Endothelial cell of umbilical vein (primary cell): Measurements from ENCODE around the gene PCDH8. TPM values are rescaled to one million over a fixed set of nuclear protein-coding genes. Genes with fewer than 3 reads are reported as not detected.

Source experiments
- BruUV-seq: library from RNA; stranded (reverse); fragments of 400-500 nt; replicated peaks from 2 replicates; lab custom pipeline; 2021; lab: Mats Ljungman, UMichigan
- CTCF ChIA-PET: fragments of 300-600, 350-600 bp; sonication (Branson Sonifier 250); formaldehyde crosslinking; loops from one replicate; lab custom pipeline; 2021; ENCODE audit warnings: antibody characterized with exemption, inconsistent platforms; lab: Charles Lee
- POLR2A ChIA-PET: fragments of 300-600, 350-600 bp; sonication (Branson Sonifier 250); formaldehyde crosslinking; loops from one replicate; lab custom pipeline; 2021; ENCODE audit warnings: antibody characterized with exemption, inconsistent platforms; lab: Charles Lee
- DNase-seq: peaks from one replicate; pipeline ENCODE4 v3.0.0-alpha.2; 2011; ENCODE audit warnings: low read depth, low spot score
- FAIRE-seq: peaks from 2 replicates; lab custom pipeline; 2011; peaks lifted over from hg19 to GRCh38; lab: Jason Lieb, UNC
- H2AFZ ChIP-seq: 2 replicates; pipeline ENCODE4 v1.6.0; 2012; ENCODE audit warnings: low read depth, low read length, control low read depth, inconsistent platforms
- H3K27ac ChIP-seq: 2 replicates; pipeline ENCODE4 v1.5.1; 2011; ENCODE audit warnings: low read depth, mild to moderate bottlenecking, control low read depth, low read length, moderate library complexity; ENCODE audit not compliant: insufficient read depth
- H3K27me3 ChIP-seq, 2 experiments: 2 replicates each; pipeline versions ENCODE4 v1.6.0 to v1.6.1; 2011; ENCODE audit warnings: low read length in 2 of 2, mixed read lengths in 1 of 2; ENCODE audit not compliant: control insufficient read depth in 2 of 2, insufficient read depth in 2 of 2
- H3K36me3 ChIP-seq, 2 experiments: 2 replicates in 1 of 2; 3 replicates in 1 of 2; pipeline ENCODE4 v1.5.1; 2011; ENCODE audit warnings: low read length in 2 of 2, mild to moderate bottlenecking in 1 of 2, moderate library complexity in 1 of 2; ENCODE audit not compliant: control insufficient read depth in 2 of 2, insufficient read depth in 2 of 2; ENCODE audit errors: extremely low read depth in 1 of 2
- H3K4me1 ChIP-seq: 3 replicates; pipeline ENCODE4 v1.5.1; 2011; ENCODE audit warnings: mild to moderate bottlenecking, low read length; ENCODE audit not compliant: control insufficient read depth, insufficient read depth; ENCODE audit errors: extremely low read depth
- H3K4me2 ChIP-seq: 2 replicates; pipeline ENCODE4 v1.6.1; 2011; ENCODE audit warnings: low read length, control low read depth, mixed read lengths; ENCODE audit not compliant: insufficient read depth
- H3K4me3 ChIP-seq, 3 experiments: fragments of 200-600 bp in 1 of 3; sonication (generic), shearing (Covaris generic) in 1 of 3; replicated peaks in 1 of 3; 2 replicates each; pipeline ENCODE4 v1.5.1; 2011 to 2016; ENCODE audit warnings: control low read depth in 3 of 3, low read length in 3 of 3, mild to moderate bottlenecking in 2 of 3, inconsistent platforms in 1 of 3, low read depth in 1 of 3, moderate library complexity in 1 of 3; ENCODE audit not compliant: insufficient read depth in 1 of 3
- H3K79me2 ChIP-seq: 2 replicates; pipeline ENCODE4 v1.6.0; 2012; ENCODE audit warnings: low read length, inconsistent platforms; ENCODE audit not compliant: control insufficient read depth, insufficient read depth
- H3K9ac ChIP-seq: replicated peaks from 2 replicates; pipeline ENCODE3; 2011; ENCODE audit warnings: low read length, control low read depth; ENCODE audit not compliant: insufficient read depth; ENCODE audit errors: extremely low read depth
- H3K9me1 ChIP-seq: replicated peaks from 3 replicates; pipeline ENCODE4 v1.6.0; 2011; ENCODE audit warnings: mild to moderate bottlenecking, low read length; ENCODE audit not compliant: control insufficient read depth, insufficient read depth; ENCODE audit errors: extremely low read depth
- H3K9me3 ChIP-seq: replicated peaks from 2 replicates; pipeline ENCODE4 v1.5.1; 2012; ENCODE audit warnings: low read length, inconsistent platforms; ENCODE audit not compliant: control insufficient read depth, insufficient read depth
- H4K20me1 ChIP-seq: replicated peaks from 2 replicates; pipeline ENCODE3; 2011; ENCODE audit warnings: mild to moderate bottlenecking, low read length; ENCODE audit not compliant: control insufficient read depth, insufficient read depth; ENCODE audit errors: extremely low read depth
- CTCF ChIP-seq, 2 donors: IDR thresholded peaks; 1 replicate in 1 of 2; 2 replicates in 1 of 2; pipeline ENCODE4 v1.5.1; 2011; ENCODE audit warnings: low read length in 2 of 2, mild to moderate bottlenecking in 2 of 2, moderate library complexity in 2 of 2, control low read depth in 1 of 2, inconsistent platforms in 1 of 2, low read depth in 1 of 2; ENCODE audit not compliant: insufficient read depth in 1 of 2; ENCODE audit errors: extremely low read depth in 1 of 2
- EZH2 ChIP-seq: IDR thresholded peaks from 2 replicates; pipeline ENCODE4 v1.6.1; 2012; ENCODE audit warnings: borderline replicate concordance, low read depth, mild to moderate bottlenecking, moderate library complexity, low read length, inconsistent platforms; ENCODE audit not compliant: severe bottlenecking
- FOS ChIP-seq: IDR thresholded peaks from 2 replicates; pipeline ENCODE4 v1.6.1; 2011; ENCODE audit warnings: mild to moderate bottlenecking, low read length, moderate library complexity, borderline replicate concordance; ENCODE audit not compliant: insufficient read depth
- GATA2 ChIP-seq: IDR thresholded peaks from 2 replicates; pipeline ENCODE4 v1.7.0; 2011; ENCODE audit warnings: low read depth, mild to moderate bottlenecking, moderate library complexity, mixed read lengths, low read length; ENCODE audit not compliant: insufficient read length, insufficient read depth
- JUN ChIP-seq: IDR thresholded peaks from 2 replicates; pipeline ENCODE4 v1.6.1; 2011; ENCODE audit warnings: borderline replicate concordance, low read depth; ENCODE audit not compliant: insufficient read length, insufficient read depth
- MAX ChIP-seq: IDR thresholded peaks from 2 replicates; pipeline ENCODE4 v1.6.1; 2011; ENCODE audit not compliant: insufficient read depth, insufficient read length
- MYC ChIP-seq: IDR thresholded peaks from one replicate; pipeline ENCODE4 v1.6.1; 2011; ENCODE audit warnings: mild to moderate bottlenecking, low read depth, low read length
- POLR2A ChIP-seq: IDR thresholded peaks from 2 replicates; pipeline ENCODE4 v1.6.1; 2012; ENCODE audit warnings: low read depth, mild to moderate bottlenecking, control low read depth, low read length
- POLR2AphosphoS5 ChIP-seq: IDR thresholded peaks from 2 replicates; pipeline ENCODE4 v1.6.1; 2012; ENCODE audit warnings: low read depth, mild to moderate bottlenecking, control low read depth, low read length, moderate library complexity; ENCODE audit not compliant: insufficient read depth
- dilution Hi-C: fragments of 300-500 bp; cut with MboI; formaldehyde crosslinking; loops from one replicate; pipeline ENCODE4 v1.15.0; 2019; ENCODE audit warnings: low sequenced_read_pairs; ENCODE audit not compliant: extremely low pct_ligation_motif_present
- intact Hi-C: fragments of 100-400 bp; cut with micrococcal nuclease; formaldehyde crosslinking; loops from one replicate; pipeline ENCODE4 v1.10.0; 2022
- polyA plus RNA-seq, 4 experiments: library from polyadenylated mRNA; depleted of rRNA in 3 of 4; stranded (reverse) in 3 of 4; unstranded in 1 of 4; fragments of >200 nt; gene quantifications; 2 replicates each; pipeline versions ENCODE4 v1.2.1 to v1.2.3, GENCODE V29; 2011 to 2012; ENCODE audit warnings: missing spikeins in 1 of 4
- total RNA-seq: library from RNA; stranded (reverse); gene quantifications from 2 replicates; pipeline ENCODE4 v1.2.3, GENCODE V29; 2021

Gene PCDH8
- total and polyA plus RNA-seq, 2 donors (not counting 3 experiments of a cell fraction or from before 2014, with no cell fraction given), result not detected

GRCh38 chr13:52806029-52806428, 42.4 kb downstream of the PCDH8 start:
- H3K4me1 ChIP-seq, result peaks cover 5% of the 10 kb centered on the region
- no peak overlapping the region for H2AFZ ChIP-seq
- ChIA-PET POLR2A (no interaction called here), CTCF (no interaction called here)
- intact Hi-C loops (no loop called here), dilution Hi-C loops (no loop called here)
- H3K27me3 ChIP-seq, result peaks cover 0 to 8% of the 10 kb centered on the region in 2 experiments
- no peaks in the 10 kb centered on the region for H3K36me3 ChIP-seq
- BruUV-seq, result no TSS peak
- H3K4me2 ChIP-seq, result no peak overlapping the region
- no peaks in the 10 kb centered on the region for H3K9me3 ChIP-seq
- H3K27ac ChIP-seq, result no peak overlapping the region
- no peak for FAIRE-seq
- no peaks in the 10 kb centered on the region for H3K79me2 ChIP-seq
- no peak overlapping the region for H3K9ac ChIP-seq
- no peaks in the 10 kb centered on the region for H4K20me1 ChIP-seq
- TF ChIP-seq MYC, result no peak
- no peak for TF ChIP-seq POLR2A
- TF ChIP-seq CTCF (IDR thresholded peaks at IDR 0.05; ENCODE audit: extremely low read depth in 1 of 2, insufficient read depth in 1 of 2, low read depth in 1 of 2, low read length in 2 of 2), result no peak
- TF ChIP-seq EZH2, result no peak
- no peak for TF ChIP-seq MAX
- no peak for TF ChIP-seq POLR2AphosphoS5
- TF ChIP-seq JUN, result no peak
- no peak for TF ChIP-seq FOS
- TF ChIP-seq GATA2, result no peak
- H3K9me1 ChIP-seq, result no peaks in the 10 kb centered on the region
- H3K4me3 ChIP-seq, result no peak overlapping the region
- no peak for DNase-seq
